ENCODE results near the gene B4GALT2.

B4GALT2 gene

GRCh38 chr1:43978551-43979260 lies at the start of gene B4GALT2:
TSS of gene B4GALT2 (plus strand) at chr1:43979210. CDS start at chr1:43981161, 1,951 bp downstream.
- FAIRE-seq, result no peak

GRCh38 chr1:43930168-43930948 lies 48.7 kb upstream of the B4GALT2 start:
- FAIRE-seq, result no peak

- no peak for FAIRE-seq
Measured at GRCh38 chr1:43930949-43931275, 48.1 kb upstream of the B4GALT2 start.

- no peak for FAIRE-seq
Measured at GRCh38 chr1:43931711-43932660, 47.0 kb upstream of the B4GALT2 start.

GRCh38 chr1:43932786-43933385 lies 46.1 kb upstream of the B4GALT2 start:
- no peak for FAIRE-seq

GRCh38 chr1:43933386-43934100 lies 45.5 kb upstream of the B4GALT2 start, which contains the start of gene ARTN:
TSS of gene ARTN (plus strand) at chr1:43933801. CDS start at chr1:43935657, 1,856 bp downstream.
- FAIRE-seq, result no peak

GRCh38 chr1:43934101-43934985 lies 44.7 kb upstream of the B4GALT2 start:
- no peak for FAIRE-seq

GRCh38 chr1:43934986-43935324 lies 44.1 kb upstream of the B4GALT2 start:
- no peak for FAIRE-seq

- no peak for FAIRE-seq
Measured at GRCh38 chr1:43935711-43936427, 43.1 kb upstream of the B4GALT2 start.

GRCh38 chr1:43936431-43937151 lies 42.4 kb upstream of the B4GALT2 start:
- FAIRE-seq, result no peak

GRCh38 chr1:43937179-43937865 lies 41.7 kb upstream of the B4GALT2 start:
- FAIRE-seq, result no peak

- FAIRE-seq, result no peak
Measured at GRCh38 chr1:43938383-43938782, 40.6 kb upstream of the B4GALT2 start.

- no peak for FAIRE-seq
Measured at GRCh38 chr1:43938892-43939587, 40.0 kb upstream of the B4GALT2 start.

GRCh38 chr1:43942411-43942810 lies 36.6 kb upstream of the B4GALT2 start:
- FAIRE-seq, result no peak

- FAIRE-seq, result no peak
Measured at GRCh38 chr1:43944860-43945259, 34.1 kb upstream of the B4GALT2 start.

- FAIRE-seq, result no peak
Measured at GRCh38 chr1:43945674-43946235, 33.3 kb upstream of the B4GALT2 start.

- FAIRE-seq, result no peak
Measured at GRCh38 chr1:43946236-43947060, 32.6 kb upstream of the B4GALT2 start, which contains the start of gene IPO13. TSS of gene IPO13 (plus strand) at chr1:43946950. CDS start at chr1:43947601, 651 bp downstream.

Measured in endometrium (tissue), 2 donors.